Germinal center (tissue), 1 donor: Measurements from ENCODE around the gene AGAP2.
A peak's percentile ranks its signal among the peaks of the same experiment; 100 is the strongest.
"Not testable (repeated sequence)": the region's sequence is repeated elsewhere in the genome, so short reads cannot be mapped to it uniquely, and the experiment has no call there.

Source experiments
- DNase-seq: peaks from one replicate; pipeline ENCODE4 v3.0.0; 2012; ENCODE audit warnings: mixed read lengths, low spot score

The AGAP2 gene

GRCh38 chr12:57738661-57739237 is at the start of gene AGAP2:
Gene AGAP2, minus strand, starts transcription at chr12:57738742. Its CDS starts 496 bp downstream, at chr12:57738246.
- no peak for DNase-seq

DNA sequence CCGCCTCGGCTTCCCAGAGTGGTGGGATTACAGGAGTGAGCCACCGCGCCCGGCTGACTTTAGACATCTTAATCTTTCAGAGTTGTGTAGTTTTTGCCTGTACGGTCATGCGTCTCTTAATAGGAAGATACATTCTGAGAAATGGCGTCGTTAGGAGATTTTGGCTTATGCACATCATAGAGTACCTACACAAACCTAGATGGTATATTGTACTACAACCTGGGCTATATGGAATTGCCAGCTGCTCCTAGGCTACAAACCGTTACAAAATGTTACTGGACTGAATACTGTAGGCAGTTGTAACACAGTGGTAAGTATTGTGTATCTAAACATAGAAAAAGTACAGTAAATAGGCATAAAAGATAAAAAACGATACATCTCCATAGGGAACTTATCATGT is 45.3 kb upstream of the AGAP2 start:
- DNase-seq: no peak

DNA sequence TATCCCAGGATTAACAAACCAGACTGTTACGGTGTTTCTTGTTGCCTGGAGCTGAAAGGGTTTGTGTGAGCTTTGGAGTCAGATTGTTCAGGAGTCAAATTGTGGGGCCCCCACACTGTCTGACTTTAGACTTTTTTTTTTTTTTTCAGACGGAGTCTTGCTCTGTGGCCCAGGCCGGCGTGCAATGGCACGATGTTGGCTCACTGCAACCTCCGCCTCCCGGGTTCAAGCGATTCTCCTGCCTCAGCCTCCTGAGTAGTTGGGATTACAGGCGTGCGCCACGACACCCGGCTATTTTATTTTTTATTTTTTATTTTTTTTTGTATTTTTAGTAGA is 44.9 kb upstream of the AGAP2 start:
- no peak for DNase-seq

- peak; percentile 82 for DNase-seq
These were observed 44.3 kb upstream of the AGAP2 start, which contains the start of gene TSFM for GRCh38 chr12:57782608-57783465. Gene TSFM, plus strand, starts transcription at chr12:57782787. Its CDS starts 15 bp downstream, at chr12:57782802.

GRCh38 chr12:57782243-57782607 is 43.7 kb upstream of the AGAP2 start:
- no peak for DNase-seq

DNA sequence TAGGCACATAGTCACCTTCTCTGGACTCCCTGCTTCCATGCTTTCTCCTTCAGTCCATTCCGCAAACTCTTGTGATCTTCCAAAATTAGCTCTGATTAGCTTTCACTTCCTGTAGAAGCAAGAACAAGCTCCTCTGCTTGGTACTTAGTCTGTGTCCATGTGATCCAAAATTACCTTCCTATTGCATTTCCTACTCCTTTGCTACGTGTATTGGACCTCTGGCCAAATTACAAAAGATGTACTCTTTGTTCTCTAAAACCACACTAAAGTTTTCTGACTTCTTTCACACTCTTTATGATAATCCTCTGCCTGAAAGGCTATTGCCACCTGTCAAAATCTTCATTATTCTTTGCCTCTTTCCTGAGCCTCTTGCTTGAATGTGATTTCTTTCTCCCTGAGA is 43.3 kb upstream of the AGAP2 start:
- no peak for DNase-seq

DNA sequence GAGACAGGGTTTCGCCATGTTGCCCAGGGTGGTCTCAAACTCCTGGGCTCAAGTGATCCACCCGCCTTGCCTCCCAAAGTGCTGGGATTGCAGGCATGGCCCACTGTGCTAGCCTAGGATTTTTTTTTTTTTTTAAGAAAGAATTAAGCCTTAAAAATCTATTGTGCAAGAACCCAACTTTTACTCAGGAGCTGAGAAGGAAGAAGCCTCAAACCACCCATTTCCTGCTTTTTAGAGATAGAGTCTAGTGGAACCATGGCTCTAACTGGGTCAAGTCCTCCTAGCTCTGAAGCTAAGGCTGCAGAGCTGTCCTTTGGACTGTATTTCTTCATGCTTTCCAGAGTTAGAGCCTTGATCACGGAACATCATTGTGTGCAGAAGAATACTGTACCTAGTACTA is 42.7 kb upstream of the AGAP2 start:
- DNase-seq: no peak

DNA sequence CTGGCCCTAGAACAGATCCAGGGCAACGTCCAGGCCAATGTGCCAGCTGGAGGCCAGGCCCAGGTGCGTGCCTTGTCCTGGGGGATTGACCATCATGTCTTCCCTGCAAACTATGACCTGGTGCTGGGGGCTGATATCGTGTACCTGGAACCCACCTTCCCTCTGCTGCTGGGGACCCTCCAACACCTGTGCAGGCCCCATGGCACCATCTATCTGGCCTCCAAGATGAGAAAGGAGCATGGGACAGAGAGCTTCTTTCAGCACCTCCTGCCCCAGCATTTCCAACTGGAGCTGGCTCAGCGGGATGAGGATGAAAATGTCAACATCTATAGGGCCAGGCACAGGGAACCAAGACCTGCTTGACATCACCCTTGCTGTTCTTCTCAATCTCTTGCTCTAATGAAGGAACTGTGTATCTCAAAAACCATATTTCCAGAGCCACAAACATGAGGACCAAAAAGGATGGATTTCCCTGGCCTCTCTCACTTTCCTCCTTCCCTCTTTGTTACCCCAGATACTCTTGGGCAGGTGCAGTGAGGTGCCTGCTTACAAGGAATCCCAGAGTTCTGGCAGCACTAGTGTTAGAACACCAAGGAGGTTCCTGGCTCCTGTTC is 41.8 kb upstream of the AGAP2 start:
- no peak for DNase-seq

GRCh38 chr12:57779736-57780135 is 41.2 kb upstream of the AGAP2 start:
- no peak for DNase-seq

GRCh38 chr12:57777911-57778310 is 39.4 kb upstream of the AGAP2 start:
- DNase-seq: no peak

DNA sequence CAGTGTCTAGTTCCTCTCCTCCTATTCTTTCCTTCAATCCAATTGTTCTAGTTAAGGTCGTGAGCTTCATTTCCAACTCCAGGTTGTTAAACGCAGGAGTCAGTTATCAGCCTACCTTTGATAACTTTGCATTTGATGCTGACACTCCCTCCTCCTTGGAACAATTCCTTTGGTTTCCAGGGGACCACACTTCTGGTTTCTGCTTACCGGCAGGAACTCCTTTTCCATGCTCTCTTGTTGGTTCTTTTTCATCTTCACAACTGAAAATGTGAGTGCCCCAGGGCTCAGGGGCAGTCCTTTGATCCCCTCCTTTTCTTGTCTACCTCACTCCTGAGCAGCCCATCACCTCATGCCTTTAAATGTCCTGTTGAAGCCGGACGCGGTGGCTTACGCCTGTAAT is 38.8 kb upstream of the AGAP2 start:
- DNase-seq: no peak

GRCh38 chr12:57776247-57776587 is 37.7 kb upstream of the AGAP2 start:
- no peak for DNase-seq

DNA sequence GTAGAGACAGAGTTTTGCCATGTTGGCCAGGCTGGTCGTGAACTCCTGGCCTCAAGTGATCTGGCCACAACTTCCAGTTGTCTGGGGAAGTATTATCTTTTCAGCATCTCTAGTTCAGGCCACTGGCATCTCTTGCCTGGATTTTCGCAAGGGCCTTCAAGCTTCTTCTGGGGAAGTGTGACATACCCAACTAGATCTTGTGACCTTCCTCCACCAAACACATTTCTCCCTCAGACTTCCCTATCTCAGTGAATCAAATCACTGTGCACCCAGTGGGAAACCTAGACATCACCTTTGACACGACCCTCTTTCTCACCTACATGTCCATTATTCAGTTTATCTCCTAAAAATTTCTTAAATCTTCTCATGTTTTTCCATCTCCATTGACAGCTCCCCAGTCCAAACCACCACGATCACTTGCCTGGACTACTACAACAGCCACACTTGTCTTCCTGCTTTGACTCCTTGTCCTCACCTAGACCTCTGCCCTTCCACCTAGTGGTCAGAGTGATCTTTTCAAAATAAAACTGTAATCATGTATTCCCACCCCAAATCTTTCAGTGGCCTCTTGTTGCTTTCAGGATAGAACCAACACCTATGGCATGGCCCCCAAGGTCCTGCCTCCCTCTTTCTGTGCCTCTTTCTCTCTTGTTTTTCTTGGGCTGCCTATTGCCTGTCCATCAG is 37.2 kb upstream of the AGAP2 start:
- DNase-seq: no peak

- DNase-seq: no peak
These were observed 36.5 kb upstream of the AGAP2 start for GRCh38 chr12:57775044-57775443.

DNA sequence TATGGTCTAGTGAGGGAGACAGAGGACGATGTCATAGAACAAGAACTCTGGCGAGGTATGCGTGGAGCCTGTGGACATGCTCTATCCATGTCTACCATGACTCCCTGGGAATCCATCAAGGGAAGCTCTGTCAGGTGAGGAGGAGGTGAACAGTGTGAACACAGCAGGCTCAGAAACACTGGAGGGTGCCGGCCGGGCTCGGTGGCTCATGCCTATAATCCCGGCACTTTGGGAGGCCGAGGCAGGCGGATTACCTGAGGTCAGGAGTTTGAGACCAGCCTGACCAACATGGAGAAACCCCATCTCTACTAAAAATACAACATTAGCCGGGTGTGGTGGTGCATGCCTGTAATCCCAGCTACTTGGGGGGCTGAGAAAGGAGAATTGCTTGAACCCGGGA is 36.1 kb upstream of the AGAP2 start:
- not testable (repeated sequence) for DNase-seq

GRCh38 chr12:57772429-57773322 is 34.1 kb upstream of the AGAP2 start, which contains the start of gene EEF1AKMT3:
Gene EEF1AKMT3, plus strand, starts transcription at chr12:57772614. Its CDS starts 111 bp downstream, at chr12:57772725.
- DNase-seq: peak; percentile 51

DNA sequence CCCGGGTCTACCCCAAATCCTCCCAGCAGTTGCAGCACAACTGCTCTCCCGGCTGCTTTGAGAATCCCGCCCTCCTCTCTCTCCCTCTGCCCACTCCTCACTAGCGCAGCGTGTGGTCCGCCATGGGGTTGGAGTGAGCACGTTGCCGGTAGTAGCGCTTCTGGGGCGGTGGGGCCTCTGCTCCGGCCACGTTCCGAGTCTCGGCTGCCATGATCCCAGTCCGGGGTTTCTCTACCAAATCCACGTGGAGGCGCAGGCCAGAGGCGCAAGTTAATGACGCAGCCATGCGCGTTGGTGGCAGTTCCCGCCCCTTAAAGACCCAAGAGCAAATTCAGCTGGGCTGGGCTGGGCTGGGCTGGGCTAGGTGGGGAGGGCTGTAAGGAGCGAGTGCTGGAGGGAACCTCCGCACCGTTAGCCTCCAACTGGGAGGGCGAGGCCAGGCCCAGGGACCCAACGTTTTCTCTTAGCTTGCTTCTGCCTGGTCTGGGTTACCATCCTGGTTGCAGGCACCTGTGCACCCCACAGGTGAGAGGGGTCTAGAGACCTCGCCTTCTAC is 33.4 kb upstream of the AGAP2 start, which contains the start of gene METTL1:
Gene METTL1 (minus strand): TSS at position 233 of the 556 bp plus-strand sequence. CDS start 22 bp downstream, at position 211.
- DNase-seq: peak; percentile 89

GRCh38 chr12:57771236-57771872 is 32.8 kb upstream of the AGAP2 start:
- DNase-seq: peak; percentile 84

- DNase-seq: no peak
These were observed 32.2 kb upstream of the AGAP2 start for GRCh38 chr12:57770734-57771133.

GRCh38 chr12:57769594-57769993 is 31.1 kb upstream of the AGAP2 start:
- DNase-seq: no peak

- DNase-seq: no peak
These were observed 29.3 kb upstream of the AGAP2 start for GRCh38 chr12:57767876-57768275.
